COLO668 (cell line): ENCODE results near the gene MAGI3.

Source experiments
- DNase-seq: peaks from one replicate; lab custom pipeline; 2025; ENCODE audit not compliant: unreplicated experiment; lab: John Stamatoyannopoulos, UW

The MAGI3 gene

DNA sequence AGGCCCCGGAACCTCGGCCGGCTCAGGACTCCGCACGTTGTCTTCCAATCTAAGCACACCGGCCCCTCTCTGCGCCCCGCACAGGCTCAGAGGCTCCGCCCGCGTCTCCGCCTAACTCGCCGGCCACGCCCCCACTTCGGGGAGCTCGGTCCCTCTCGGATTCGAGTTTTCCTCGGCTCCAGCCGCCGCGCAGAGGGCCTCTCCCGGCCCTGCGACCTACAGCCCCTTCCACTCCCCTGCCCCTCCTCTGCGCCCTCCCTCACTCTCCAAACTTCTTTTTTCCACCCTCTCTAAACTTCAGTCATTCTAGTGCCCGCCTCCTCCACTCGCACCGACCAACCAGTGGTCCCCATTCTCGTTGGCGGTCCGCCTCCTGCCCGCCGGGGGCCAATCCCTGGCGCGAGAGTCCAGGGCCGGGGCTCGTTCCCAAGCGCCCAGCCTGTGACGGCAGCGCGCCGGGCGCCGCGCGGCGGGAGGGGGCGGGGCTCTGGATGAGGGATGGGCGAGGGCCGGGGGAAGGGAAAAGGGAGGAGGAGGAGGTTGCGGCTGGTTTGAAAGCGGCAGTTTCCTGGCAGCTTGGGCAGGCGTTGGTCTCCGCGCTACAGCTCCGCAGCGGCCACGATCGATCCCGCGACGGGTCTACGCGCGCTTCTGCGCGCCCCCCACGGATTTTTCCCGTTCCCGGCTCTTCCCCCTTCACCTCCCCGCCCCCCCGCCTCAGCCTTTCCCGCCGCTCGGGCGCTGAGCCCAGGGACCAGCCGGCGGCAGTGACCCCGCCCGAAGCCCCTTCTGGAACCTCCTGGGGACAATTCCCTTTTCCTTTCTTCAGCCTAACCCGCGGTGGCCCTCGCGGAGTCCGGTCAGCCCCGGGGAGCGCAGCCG is at the start of gene MAGI3:
Gene MAGI3 (plus strand): TSS at position 563 of the 882 bp plus-strand sequence. CDS start 519 bp downstream, outside the sequence.
- DNase-seq: peak; percentile 98

DNA sequence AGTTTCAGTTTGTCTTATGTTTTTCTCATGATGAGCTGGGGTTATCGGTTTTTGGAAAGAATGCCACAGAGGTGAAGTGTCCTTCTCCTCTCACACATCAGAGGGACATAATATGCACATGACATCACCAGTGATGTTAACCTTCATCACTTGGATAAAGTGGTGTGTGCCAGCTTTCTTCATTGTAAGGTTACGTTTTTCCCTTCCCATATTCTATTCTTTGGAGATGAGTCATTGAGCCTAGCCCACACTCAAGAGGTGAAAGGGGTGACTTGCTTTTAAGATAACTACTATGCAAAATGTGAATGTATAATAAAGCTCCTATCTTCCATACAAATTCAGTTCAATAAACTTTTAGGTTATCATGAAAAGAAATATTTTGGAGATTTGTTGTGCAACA is 36.7 kb upstream of the MAGI3 start:
- no peak for DNase-seq

DNA sequence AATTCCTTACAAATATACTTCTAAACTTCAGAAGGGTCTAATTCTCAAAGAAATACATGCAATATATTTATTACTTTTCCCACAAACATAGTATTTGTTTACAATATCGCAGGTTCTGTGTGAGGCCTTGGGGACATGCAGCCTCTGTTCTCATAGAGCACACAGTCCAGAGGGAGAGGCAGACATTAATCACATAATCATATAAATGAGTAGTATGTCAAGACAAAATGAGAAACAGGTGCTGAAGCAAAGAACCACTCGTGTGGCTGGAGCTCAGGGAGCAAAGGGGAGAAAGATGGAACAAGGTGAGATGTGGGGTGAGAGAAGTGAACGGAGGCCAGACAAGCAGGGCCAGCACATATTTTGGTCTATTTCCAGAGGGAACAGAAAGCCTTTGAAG is 26.4 kb upstream of the MAGI3 start:
- no peak for DNase-seq

DNA sequence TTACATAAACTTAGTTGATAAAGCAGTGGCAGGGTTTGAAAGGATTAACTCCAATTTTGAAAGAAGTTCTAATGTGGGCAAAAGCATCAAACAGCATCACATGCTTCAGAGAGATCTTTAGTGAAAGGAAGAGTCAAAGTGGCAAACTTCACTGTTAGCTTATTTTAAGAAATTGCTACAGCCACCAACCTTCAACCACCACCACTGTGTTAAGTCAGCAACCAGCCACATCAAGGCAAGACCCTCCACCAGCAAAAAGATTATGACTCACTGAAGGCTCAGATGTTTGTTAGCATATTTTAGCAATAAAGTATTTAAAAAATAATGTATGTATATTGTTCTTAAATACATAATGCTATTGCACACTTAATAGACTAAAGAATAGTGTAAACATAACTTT is 21.3 kb upstream of the MAGI3 start:
- no peak for DNase-seq

DNA sequence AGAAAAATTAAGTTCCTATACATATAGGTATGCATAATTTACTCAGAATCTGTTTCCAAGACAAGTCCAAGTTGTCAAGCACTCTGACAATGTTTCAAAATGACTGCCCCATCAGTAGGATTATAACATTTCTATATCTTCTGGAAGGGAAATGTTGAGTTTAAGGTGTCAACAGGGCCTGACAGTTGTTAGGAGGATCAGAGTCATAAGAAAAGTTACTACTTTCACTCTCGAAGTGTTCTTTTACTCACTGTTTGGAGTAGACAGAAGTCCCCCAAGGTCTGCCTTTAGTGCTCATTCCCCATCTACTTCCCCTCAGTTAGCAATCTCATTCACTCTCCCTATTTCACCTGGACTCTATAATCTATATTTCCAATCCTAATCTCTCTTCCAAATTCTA is 20.6 kb upstream of the MAGI3 start:
- DNase-seq: no peak

DNA sequence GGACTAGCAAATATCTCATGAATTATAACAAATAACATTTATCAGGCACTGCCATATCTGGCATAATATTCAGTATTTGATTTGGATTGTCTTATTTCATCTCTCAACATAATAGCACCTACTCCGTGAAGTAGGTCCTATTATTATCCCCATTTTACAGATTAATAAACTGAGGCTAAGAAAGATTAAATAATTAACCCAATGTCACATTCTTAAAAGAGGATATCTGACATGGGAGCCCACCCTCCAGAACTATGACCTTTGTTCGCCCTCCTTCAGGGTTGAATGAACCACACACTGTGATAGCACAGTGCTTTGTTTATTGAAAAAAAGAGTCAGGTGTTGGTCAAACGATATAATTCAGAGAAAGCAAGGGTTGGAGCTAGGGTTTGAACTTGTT is 19.4 kb upstream of the MAGI3 start:
- DNase-seq: no peak

DNA sequence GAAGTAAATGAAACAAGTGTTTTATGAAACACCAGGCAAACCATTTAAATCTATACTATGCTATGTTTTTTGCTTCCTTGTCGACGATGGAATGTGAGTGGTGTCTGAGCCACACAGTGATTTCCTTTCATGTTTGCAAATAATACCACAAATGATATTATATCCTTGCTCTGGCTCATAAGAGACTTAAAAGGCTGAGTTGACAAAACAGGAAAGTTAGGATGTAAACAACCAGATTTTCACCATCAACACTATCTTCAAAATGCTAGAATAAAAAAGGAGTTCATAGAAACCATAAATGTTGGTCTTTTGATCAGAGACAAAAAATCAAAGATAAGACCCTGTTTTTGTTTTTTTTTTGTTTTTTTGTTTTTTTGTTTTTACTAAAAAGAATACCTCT is 17.8 kb upstream of the MAGI3 start:
- DNase-seq: no peak

DNA sequence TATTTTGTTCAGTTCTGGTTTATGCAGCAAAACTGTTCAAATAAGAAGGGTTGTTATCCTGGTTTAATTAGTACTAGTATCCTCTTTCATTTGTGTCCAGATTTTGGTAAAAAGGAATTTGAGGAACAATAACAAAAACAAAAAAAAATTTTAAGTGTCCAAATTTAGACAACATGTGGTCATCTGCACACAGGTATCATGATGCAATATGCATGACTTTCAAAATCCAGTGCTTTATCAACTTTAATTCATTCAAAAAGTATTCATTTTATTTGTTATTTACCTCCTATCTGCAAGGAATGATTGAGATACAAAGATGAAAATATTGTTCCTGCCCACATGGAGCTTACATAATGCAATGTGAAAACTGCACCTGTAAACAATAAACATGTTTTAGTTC is 16.7 kb upstream of the MAGI3 start:
- no peak for DNase-seq

DNA sequence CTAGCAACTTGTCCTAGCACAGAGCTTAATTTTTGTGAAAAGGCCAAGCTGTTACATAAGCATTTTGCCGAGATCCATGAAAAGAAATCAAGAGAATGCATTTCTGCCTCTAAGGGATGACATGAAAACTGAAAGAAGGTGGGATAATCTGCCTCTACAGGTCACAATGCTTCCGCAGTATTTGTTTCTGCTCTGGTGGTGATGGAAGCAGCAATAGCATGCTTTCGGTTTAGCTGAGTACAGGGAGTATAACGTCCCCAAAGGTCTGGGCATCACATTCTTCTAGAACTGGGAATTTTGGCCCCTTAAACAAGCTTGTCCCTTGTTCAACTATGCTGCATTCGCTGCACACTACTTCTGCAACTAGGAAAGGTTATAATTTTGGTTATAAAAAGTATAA is 14.4 kb upstream of the MAGI3 start:
- no peak for DNase-seq

DNA sequence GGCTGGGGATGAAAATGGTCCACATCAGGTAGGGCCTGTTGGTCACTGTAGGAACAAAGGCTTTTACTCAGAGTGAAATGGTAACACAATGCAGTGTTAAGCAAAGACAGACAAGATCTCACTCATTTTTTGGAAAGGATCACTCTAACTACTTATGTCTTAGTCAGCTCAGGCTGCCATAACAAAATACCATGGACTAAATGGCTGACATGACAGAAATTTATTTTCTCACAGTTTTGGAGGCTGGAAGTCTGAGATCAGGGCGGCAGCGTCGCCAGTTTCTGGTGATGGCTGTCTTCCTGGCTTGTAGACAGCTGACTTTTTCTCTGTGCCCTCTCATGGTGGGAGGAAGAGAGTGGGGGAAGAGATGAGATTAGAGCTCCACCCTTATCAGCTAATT is 10.2 kb upstream of the MAGI3 start:
- no peak for DNase-seq

DNA sequence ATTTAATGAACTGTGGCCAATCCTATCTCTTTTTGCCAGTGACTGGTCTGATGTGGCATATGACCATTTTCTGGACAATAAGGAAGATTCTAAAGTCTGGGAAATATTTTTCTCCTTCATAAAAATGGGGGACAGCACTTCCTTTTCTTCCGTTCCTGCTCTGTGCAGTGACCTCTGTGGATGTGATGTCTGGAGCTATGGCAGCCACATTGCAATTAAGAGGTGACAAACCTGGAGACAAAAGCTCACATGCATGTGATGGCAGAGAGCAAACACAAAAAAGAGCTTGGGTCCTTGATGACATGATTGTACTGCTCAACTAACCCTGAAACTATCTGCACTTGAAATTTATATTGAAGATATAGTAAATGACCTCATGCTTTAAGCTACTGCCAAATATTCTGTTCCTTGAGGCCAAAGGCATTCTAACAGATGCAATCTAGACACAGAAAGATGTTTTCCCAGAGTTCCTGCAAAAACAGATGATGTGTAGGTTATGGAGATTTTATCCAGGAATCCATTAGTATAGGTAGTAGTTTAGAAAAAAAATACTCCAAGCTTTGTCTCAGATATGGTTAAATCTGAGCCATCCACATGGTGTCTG is 2.2 kb upstream of the MAGI3 start:
- no peak for DNase-seq

DNA sequence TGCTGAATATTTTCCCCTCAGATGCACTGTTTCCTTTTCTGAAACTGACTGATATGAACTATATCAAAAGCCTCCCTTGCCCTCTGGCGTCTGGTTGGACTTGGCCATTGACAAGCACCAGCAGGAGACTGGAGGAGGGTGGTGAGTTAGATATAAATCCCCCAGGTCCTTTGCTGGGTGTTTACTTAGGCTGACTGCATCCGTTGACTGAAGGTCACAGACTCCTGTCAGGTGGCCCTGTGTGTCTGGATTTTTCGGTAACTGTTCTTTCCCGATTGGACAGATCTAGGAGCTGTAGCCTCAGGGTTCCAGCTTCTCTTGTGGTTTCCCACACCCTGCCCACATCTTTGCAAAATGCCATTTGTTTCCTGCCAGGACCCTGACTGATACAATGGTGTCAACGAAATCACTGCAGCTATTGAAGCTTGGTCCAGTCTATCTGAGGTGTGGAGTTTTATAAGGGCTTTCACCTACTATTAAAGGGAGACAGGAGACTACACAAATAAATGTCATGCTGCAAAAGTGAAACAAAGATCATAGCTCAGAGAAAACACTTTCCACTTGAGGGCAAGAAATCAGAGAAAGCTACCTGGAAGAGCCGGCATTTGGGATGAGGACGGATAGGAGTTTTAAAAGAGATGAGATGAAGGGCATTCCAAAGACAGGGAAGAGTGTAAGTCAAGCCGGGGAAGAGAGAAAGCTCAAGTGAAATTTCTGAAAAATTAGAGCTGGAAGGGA is 1.5 kb upstream of the MAGI3 start:
- peak; percentile 64 for DNase-seq

DNA sequence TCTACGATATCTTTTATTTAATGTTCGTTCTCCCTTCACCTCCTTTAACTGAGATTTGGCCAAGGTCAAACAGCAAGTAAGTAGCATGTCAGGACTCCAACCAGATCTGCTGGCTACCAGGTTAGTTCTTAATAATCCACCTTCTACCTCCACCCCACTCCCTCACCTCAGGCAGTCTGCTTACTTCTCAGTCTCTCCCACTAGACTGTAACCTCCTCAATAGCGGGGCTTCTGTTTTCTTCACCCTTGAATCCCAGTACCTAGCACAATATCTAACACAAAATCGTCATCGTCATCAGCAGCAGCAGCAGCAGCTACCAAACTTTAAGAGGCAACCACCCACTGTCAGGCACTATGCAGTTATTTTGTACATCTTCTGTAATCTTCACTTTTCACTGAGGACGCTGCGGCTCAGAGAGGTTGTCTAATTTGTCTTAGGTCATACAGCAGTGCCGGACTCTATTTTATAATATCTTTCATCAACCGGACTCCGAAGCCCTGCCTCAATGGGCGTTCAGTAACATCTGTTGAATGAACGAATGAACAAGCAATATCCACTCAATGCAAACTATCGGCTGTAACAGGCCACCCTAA is 859 bp upstream of the MAGI3 start:
- DNase-seq: no peak

DNA sequence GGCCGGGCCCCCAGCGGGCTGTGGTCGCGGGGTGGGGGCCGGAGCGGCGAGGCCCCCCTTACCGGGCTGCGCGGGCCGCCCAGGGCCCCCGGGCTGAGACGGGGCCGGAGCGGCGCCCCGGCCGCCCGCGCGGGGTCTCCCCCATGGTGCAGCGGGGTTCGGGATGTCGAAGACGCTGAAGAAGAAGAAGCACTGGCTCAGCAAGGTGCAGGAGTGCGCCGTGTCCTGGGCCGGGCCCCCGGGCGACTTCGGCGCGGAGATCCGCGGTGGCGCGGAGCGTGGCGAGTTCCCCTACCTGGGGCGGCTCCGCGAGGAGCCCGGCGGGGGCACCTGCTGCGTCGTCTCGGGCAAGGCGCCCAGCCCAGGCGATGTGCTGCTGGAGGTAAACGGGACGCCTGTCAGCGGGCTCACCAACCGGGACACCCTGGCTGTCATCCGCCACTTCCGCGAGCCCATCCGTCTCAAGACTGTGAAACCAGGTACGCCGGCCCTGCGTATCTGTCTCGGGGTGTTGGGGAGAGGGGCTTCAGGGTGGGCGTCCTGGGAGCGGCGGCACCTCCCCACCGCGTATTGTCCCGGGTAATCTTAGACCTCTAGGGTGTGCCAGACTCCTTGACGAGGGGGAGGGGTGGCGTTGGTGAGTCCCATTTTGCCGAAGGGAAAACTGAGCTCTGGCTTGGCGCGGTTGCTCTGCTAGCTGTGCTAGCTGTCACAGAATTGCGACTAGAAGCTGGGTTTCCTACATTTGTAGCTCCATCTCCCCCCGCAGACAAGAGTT is 745 bp downstream of the MAGI3 start:
- DNase-seq: peak; percentile 72

DNA sequence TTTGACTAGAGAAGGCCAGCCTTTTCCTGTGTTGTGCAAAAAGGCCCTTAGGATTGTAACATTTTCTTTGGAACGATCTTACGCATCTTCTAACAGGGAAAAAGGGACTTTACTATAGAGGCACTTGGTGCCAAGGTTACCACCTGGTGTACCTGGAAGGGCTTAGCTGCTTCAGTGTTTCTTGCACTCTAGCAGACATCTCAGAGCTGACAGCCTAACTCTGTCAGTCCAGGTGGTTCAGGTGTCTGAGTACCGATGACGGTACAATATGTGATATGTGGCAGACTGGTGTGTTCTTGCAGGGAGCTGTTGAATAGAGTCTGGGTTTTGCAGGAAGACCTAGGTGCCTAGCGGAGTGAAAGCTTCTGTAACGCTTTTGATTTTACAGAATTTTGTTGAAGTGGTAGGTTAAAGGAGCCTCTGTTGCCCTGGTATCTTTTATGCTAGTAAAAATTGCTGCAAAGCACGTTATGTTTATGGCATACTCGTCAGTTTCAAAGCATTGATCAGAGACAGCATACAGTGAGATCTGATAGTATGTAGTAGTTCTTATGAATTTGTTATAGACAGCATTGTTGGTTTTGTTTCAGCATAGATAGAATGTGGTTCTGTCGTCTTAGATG is 1.4 kb downstream of the MAGI3 start:
- DNase-seq: peak; percentile 42

DNA sequence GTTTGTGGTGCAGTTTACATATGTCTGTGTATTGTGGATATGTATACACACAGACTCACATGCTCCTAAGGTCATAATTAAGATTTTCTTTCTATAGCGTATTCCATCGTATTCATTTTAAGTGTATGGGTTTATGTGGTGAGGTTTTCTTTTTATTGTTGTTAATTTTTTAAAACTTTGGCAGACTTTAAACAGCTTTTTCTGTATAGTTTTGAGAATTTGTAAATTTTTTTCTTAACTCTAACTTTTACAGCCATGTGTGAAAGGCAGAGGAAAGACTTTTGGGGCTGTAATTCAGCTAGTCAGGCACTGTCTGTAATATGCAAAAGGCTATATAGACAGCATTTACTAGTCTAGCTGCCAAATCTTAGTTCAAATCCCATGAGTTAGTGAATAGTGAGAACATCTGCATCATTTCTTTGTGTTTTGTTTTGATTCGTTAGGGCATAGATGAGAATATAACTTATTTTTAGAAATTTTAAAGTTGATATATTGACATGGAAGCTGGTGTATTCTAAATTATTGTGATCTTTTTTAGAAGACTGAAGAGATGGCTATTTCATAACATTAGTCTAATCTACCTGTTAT is 2.3 kb downstream of the MAGI3 start:
- no peak for DNase-seq

DNA sequence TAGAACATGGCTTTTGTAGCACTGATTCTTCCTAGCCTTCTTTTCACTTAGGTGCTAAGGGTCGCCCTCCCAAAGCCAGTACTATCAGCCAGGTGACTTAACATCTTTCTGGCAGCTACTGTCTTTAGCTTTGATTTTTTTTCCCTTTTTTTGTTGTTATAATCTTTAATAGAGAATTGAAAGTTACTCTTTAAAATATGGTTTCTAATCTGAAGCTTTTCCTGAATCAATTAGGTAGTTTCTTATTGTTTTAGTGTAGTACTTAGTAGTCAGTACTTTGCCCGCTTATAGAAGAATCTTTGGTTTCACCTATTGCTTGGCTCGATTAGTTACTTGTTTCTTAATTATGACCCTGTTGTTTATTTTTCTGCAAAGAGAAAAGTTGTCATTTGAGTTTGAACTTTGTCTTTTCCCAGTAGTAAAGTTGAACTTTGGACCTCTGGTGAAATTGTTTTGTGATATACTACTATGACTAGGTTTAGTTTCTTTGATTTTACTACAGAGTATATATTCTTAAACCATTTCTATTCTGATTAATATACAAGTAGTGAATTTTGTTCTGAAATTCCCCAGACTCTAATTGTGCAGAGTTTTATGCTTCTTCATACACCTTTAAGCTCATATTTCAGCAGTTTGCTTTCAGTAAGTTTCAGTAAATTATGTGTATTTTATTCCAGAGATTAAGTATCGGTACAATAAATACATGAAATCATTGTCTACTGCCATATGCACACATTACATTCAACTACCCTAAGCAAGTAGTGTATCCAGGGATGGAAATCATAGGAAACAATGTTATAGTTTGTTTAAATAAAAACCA is 3.9 kb downstream of the MAGI3 start:
- DNase-seq: no peak

DNA sequence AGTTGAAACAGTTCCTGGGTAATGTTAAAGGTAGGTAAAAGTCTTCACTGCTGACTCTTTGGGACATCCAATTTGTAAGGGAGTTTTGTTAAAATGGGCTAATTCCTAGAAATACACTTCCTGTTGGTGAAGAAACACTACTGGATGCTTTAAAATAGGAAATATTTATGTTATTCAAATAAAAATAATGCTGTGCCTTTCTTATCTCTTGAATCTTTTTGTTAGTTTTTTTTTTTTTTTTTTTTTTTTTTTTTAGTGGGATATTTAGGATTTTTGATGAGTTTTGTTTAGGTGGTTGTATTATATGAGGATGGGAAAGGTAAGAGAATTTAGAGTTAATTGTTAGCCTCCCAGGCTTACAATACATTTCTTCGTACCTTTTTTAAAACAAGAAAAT is 4.5 kb downstream of the MAGI3 start:
- DNase-seq: no peak

DNA sequence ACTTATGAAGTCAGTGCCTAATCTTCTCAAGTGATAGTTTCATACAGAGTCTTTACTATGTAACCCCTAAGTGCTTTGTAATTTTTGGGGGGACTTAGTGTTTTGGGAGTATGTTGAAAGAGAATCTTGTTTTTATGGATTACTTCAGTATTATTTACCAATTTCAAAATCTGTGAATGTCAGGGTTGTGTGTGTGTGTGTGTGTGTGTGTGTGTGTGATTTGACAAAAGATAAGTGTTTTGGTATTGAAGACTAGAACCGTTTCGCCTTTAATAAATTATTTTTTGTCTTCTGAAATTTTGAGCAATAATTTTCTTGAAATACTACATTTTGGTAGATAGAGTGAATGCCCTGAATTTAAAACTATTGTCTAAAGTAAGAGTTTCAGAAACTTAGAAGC is 5.8 kb downstream of the MAGI3 start:
- DNase-seq: no peak
